H1 (cell line): Measurements from ENCODE around the gene GTF2A1L. TPM values are rescaled to one million over a fixed set of nuclear protein-coding genes. Genes with fewer than 3 reads are reported as not detected.

Experiments
- polyA plus RNA-seq, 7 experiments: library from polyadenylated mRNA; depleted of rRNA in 3 of 7; stranded (reverse) in 5 of 7; unstranded in 2 of 7; fragments of >200 nt in 5 of 7; fragments of 200-250 nt in 2 of 7; gene quantifications; 1 replicate in 5 of 7; 2 replicates in 1 of 7; 4 replicates in 1 of 7; pipeline versions ENCODE4 v1.2.1 to v1.2.3, GENCODE V29; 2011 to 2013; ENCODE audit warnings: missing spikeins in 2 of 7, mixed read lengths in 2 of 7
- total RNA-seq: library from RNA; stranded (reverse); fragmentation: NEBNext Ultra II Directional; extraction: Animal tissue kit (Norgen Biotek cat#: 25700); gene quantifications from 2 replicates; pipeline ENCODE4 v1.2.1, GENCODE V29; 2021
- TF ChIP-seq, protein P1 (sequence below): IDR thresholded peaks from 2 replicates; pipeline ENCODE4 v1.6.1; 2011; ENCODE audit warnings: low read depth, mild to moderate bottlenecking, low read length; ENCODE audit not compliant: insufficient read depth

GTF2A1L gene
- total and polyA plus RNA-seq, 2 of the 8 experiments (the other 6 are each of a cell fraction or from before 2014, with no cell fraction given) = 0.18 TPM; not detected in 1

GRCh38 chr2:48569433-48569832 is 48.2 kb upstream of the GTF2A1L start (continued):
- TF ChIP-seq, protein P1, sequence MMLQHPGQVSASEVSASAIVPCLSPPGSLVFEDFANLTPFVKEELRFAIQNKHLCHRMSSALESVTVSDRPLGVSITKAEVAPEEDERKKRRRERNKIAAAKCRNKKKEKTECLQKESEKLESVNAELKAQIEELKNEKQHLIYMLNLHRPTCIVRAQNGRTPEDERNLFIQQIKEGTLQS = no peak
